Activated naive CD4-positive, alpha-beta T cell treated with Interleukin-2 at 50 U/mL for 16 hours (primary cell): ENCODE data around the gene PRPS1.
"Not testable (repeated sequence)": the region's sequence is repeated elsewhere in the genome, so short reads cannot be mapped to it uniquely, and the experiment has no call there.

Experiments used
- DNase-seq: peaks from one replicate; pipeline ENCODE4 v3.0.0-alpha.2; 2020

Gene PRPS1

DNA sequence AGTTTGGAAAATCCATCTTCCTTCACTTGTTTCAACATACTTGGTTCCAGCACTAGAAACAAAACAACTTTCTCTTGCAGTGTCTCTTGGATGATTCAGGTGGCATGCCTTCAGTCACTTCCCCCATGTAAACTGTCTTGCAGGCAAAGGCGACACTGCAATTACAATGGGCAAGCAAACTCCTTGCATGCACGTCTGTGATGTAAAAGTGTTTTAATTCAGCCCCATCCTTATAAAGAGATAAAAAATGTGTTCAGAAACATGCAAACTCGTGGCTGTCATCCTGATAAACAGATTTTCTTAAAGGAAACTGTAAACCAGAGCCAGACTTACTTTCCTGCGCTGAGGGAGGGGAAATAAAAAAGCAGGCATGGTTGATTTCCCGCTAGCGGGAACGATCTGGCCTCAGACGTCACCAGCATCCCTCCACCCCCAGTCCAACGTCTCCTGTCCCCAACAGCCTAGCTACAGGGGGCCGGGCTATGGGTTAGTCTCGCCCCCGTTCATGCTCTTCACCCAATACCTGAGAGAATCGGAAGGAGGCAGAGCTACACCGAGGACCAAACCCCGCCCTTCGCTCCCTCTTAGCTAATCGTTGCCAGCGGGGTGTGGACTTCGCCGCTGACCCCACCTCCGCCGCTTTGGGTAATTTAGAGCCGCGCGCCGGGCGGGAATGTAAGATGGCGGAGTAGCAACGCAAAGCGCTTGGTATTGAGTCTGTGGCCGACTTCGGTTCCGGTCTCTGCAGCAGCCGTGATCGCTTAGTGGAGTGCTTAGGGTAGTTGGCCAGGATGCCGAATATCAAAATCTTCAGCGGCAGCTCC is at the start of gene PRPS1:
TSS of gene PRPS1 (plus strand) at position 673 of the 824 bp plus-strand sequence. CDS start at position 792, 119 bp downstream.
- DNase-seq: peak; percentile 90

DNA sequence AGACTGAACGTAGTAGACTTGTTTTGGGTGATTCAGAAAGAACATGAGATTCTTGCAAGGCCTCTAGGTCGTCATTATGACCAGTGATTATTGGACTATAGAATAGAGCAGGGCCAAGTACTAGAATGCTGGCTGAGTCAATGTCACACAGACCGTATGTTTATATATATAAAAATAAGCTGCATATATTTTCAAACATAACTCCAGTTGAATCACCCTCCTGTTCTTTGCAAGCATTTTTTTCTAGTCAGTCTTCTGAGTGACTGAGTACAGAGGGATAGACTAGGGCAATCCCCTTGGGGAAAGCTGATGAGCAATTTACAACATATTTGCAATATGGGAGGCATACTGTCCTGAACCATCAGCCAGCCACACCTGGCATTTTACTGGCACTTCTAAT is 48.4 kb upstream of the PRPS1 start:
- DNase-seq: no peak

DNA sequence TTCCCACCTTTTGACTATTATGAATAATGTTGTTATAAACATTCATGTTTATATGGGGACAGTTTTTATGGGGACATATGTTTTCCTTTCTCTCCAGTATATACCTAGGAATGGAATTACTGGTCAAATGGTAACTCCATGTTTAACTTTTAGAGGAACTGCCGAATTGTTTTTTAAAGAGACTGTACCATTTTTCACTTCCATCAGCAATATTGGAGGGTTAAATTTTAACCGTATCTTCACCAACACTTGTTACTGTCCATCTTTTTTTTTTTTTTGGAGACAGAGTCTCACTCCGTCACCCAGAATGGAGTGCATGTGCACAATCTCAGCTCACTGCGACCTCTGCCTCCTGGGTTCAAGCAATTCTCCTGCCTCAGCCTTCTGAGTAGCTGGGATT is 46.4 kb upstream of the PRPS1 start:
- no peak for DNase-seq

GRCh38 chrX:107589243-107589642 is 39.1 kb upstream of the PRPS1 start:
- DNase-seq: no peak

GRCh38 chrX:107596651-107597050 is 31.7 kb upstream of the PRPS1 start:
- DNase-seq: no peak

- no peak for DNase-seq
Measured at GRCh38 chrX:107597264-107597663, 31.0 kb upstream of the PRPS1 start.

GRCh38 chrX:107597791-107598190 is 30.5 kb upstream of the PRPS1 start:
- no peak for DNase-seq

- DNase-seq: no peak
Measured at GRCh38 chrX:107599450-107599861, 28.9 kb upstream of the PRPS1 start.

DNA sequence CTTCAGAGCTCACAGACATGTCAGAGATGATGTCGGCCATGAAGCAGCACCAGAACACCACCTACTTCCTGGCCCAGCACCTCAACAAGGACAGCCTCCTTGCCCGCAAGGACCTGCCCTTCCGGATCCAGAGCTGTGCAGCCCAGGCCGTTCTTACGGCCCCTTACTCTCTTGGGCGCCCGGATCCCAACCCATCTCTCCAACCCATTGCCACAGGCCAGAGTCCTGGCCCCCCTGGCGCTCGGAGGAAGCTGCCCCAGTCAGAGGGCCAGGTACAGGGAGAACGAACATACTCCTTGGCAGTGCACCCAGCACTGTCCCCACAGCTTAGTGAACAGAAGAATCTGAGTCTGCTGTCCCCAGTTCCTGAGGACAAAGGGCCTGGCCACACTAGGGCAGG is 27.9 kb upstream of the PRPS1 start:
- no peak for DNase-seq

DNA sequence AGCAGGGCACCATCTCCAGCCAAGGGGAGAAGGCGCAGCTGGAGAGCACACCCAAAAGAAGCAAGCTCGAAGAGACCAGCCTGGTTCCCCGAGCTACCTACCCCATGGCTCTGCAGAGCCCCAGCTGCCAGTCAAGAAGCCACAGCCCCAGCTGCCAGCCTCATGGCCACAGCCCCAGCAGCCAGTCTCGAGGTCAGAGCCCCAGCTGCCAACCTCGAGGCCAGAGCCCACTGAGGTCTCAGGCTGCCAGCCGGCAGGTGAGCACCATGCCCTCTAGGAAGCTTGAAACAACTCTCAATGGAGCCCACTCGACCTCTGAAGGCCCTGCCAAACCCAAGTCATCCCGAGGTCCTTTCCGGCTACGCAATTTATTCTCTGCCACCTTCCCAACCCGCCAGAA is 27.0 kb upstream of the PRPS1 start:
- DNase-seq: no peak

- DNase-seq: no peak
Measured at GRCh38 chrX:107601759-107602158, 26.6 kb upstream of the PRPS1 start.

DNA sequence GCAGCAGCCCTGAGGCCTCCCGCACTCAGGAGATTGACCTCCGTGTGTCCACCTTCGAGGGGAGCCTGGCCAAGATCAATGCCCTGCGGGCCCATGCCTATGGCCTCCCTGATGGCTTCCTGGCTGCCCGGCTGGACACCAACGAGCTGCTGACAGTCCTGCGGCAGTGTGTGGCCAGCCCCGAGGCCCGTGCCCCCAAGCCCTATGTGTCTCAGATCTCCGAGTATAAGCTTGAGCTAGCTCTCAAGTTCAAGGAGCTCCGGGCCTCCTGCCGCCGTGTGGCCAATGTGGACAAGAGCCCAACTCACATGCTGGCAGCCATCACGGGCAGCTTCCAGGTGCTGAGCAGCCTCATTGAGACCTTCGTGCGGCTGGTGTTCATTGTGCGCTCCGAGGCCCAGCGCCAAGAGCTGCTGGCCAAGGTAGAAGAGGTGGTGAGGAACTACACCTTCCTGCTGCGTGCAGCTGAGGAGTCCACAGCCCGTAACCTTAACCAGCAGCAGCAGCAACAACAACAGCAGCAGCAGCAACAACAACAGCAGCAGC is 25.5 kb upstream of the PRPS1 start:
- DNase-seq: no peak

- DNase-seq: no peak
Measured at GRCh38 chrX:107603429-107604159, 24.7 kb upstream of the PRPS1 start.

DNA sequence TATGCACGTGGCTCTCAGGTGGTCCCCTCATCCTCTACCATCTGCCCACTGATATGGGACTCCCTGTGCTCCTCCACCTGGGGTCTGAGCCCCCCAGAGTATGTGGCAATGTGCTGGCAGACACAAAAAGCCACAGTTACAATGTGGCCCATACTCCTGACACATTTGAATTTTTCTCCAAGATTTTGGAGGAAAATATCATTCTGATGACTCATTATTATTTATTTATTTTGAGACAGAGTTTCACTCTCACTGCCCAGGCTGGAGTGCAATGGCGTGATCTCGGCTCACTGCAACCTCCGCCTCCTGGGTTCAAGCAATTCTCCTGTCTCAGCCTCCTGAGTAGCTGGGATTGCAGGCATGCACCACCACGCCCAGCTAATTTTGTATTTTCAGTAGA is 19.2 kb upstream of the PRPS1 start:
- DNase-seq: not testable (repeated sequence)

GRCh38 chrX:107610667-107611066 is 17.6 kb upstream of the PRPS1 start:
- no peak for DNase-seq

DNA sequence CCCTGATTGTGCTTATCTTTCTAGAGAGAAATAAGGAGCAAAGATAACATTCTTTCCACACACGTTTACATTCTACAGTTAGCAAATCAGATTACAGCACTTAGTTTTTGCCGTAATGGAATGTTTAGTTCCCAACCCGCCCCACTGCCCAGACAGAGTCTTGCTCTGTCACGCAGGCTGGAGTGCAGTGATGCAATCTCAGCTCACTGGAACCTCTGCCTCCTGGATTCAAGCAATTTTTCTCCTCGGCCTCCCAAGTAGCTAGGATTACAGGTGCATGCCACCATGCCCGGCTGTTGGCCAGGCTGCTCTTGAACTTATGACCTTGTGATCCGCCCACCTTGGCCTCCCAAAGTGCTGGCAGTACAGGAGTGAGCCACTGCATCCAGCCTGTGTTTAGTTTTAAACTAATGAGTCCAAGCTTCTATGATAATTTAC is 8.4 kb upstream of the PRPS1 start:
- DNase-seq: no peak

- no peak for DNase-seq
Measured at GRCh38 chrX:107624893-107625292, 3.4 kb upstream of the PRPS1 start.

- no peak for DNase-seq
Measured at GRCh38 chrX:107625739-107626138, 2.6 kb upstream of the PRPS1 start.

- no peak for DNase-seq
Measured at GRCh38 chrX:107626481-107626880, 1.8 kb upstream of the PRPS1 start.

DNA sequence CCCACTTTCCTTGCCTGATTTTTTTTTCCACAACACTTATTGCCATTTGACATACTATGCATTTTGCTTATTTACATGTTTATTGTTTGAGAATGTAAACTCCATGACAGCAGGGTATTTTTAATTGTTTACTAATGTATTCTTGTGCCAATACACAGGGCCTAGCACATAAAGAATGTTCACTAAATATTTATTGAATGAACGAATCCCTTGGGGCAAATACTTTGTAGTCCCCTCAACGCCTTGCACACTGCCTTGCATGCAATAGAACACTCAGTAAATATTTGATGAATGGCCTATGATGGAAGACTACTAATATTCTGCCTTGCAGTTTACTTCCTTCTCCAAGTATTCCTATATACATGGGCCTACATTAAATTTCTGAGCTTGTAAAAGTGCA is 1.4 kb upstream of the PRPS1 start:
- DNase-seq: no peak

GRCh38 chrX:107628662-107629539 is 591 bp downstream of the PRPS1 start:
- DNase-seq: peak; percentile 53

DNA sequence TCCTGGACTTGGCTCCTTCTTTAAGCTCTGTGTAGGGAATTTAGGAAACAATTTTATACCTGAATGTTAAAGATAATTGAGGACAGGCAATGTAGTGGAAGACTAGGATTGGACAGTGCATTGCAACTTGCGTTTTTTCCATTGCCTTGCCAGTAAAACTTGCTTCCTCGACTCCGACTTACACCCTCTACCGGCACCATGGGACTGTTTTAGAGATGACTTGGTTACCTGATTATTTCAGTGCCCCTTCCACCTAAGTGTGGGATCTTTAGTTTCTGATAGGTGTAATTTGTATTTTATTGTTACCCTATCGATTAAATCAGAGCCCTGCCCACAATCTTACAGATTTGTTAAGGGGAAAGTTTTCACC is 1.2 kb downstream of the PRPS1 start:
- no peak for DNase-seq
